GM19467 (cell line): ENCODE data around the gene SLC5A12.

Experiments
- ATAC-seq: cut with Tn5 transposase; IDR thresholded peaks from one replicate; pipeline ENCODE4 v1.9.1; 2021; ENCODE audit warnings: mild to moderate bottlenecking, moderate library complexity; ENCODE audit not compliant: unreplicated experiment

SLC5A12 gene, protein sequence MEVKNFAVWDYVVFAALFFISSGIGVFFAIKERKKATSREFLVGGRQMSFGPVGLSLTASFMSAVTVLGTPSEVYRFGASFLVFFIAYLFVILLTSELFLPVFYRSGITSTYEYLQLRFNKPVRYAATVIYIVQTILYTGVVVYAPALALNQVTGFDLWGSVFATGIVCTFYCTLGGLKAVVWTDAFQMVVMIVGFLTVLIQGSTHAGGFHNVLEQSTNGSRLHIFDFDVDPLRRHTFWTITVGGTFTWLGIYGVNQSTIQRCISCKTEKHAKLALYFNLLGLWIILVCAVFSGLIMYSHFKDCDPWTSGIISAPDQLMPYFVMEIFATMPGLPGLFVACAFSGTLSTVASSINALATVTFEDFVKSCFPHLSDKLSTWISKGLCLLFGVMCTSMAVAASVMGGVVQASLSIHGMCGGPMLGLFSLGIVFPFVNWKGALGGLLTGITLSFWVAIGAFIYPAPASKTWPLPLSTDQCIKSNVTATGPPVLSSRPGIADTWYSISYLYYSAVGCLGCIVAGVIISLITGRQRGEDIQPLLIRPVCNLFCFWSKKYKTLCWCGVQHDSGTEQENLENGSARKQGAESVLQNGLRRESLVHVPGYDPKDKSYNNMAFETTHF

DNA sequence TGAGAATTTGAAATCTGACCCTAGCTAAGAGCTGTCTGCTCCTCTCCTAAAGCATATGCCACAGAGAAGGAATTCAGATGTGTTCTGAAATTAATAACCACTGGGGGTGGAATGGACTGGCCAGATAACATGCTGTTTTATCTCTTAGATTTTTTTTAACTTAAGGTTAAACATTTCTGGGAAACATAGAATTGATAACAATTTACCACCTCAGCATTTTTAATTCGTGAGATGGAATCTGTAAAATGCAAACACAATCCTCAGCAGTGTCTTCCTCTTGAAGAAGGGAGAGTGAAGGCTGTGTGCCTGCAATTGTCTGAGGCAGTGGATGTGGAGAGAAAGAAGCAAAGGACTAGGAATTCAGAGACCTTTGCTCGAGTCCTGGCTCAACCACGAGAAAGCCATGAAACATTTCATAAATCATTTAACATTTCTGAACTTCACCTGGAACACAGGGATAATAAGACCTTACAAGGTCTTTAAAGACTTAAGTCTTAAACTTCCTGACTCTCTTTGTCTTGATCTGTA lies at the start of gene SLC5A12:
Gene SLC5A12 (minus strand): TSS at position 113 of the 528 bp plus-strand sequence. CDS start 346 bp downstream, outside the sequence.
- no peak for ATAC-seq

DNA sequence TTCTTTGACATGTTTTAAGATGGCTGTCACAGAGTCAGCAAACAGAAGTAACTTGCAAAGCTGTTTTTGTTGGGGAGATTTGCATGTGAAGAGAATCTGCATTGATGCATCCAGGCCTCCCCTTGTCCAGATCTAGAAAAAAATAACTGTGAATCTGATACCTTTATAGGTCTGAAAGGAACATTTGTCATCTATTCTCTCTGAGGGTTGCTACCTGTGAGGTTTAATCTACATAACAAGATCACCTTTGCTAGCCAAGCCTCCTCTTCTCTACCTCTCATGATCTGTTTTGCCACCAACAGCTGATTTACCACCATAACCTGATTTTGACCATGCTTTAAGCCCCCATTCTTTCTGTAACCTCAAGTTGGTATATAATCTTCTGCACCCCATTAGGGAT lies 47.2 kb upstream of the SLC5A12 start:
- ATAC-seq, result no peak

DNA sequence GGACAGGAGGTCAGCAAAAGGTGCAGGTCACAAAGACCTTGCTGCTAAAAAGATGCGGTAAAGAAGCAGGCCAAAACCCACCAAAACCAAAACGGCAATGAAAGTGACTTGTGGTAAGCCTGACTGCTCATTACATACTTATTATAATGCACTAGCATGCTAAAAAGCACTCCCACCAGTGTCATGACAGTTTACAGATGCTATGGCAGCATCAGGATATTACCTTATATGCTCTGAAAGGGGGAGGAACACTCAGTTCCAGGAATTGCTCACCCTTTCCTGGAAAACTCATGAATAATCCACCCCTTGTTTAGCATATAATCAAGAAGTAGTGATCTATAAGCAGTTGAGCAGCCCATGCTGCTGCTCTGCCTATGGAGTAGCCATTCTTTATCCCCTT lies 45.2 kb upstream of the SLC5A12 start:
- no peak for ATAC-seq

DNA sequence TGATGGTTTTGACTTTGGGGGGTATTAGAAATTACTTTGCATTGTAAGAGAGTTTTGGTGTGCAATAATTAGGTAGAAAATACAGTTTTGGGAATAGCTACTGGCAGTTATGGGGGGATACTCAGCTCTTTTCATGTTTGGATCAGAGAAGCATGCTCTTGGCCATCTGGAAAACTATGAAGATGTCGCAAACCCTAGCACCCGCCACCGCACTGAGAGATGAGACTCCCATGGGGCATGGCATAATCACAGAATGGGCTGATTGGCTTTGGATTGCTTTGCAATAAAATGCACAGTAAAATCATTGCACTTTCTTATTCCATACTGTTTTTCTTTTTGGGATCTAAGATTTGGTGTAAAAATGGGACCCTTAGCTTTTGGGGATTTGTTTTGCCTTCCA lies 43.5 kb upstream of the SLC5A12 start:
- ATAC-seq, result no peak

DNA sequence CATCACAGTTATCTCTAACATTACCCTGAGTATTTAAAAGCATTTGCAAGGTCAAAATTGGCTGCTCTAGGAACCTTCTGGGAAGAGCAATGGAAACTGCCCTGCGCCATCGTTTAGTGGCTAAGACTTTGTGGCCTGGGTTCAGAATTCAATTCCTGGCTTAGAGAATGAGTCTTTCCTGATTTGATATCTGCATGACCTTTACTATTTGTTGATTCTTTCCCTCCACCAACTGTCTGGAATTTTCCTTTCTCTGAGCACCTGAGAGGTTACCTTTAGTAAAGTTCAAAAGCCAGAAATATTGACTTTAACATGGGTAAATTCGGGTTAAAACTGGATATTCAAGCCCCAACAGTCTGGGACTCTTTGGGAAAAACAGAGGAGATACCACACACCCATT lies 43.0 kb upstream of the SLC5A12 start:
- no peak for ATAC-seq

DNA sequence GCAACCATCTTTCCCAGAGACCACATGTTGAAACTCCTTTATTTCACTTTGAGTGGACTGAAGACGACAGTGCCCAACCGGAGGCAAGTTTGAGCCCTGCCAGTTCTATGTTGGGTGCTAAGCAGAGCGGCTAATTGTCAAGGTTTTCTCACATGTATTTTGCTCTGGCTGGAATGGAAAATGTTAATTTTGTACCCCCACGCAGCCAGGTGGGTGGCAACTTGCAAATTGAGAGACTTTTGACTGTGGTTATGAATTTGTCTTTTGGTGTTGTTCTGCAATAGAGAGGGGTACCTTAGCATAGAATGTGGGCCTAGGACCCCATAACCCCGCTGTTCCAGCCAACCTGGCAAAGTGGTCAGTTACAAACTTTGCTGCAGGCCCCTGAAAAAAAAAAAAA lies 42.5 kb upstream of the SLC5A12 start:
- ATAC-seq, result no peak

DNA sequence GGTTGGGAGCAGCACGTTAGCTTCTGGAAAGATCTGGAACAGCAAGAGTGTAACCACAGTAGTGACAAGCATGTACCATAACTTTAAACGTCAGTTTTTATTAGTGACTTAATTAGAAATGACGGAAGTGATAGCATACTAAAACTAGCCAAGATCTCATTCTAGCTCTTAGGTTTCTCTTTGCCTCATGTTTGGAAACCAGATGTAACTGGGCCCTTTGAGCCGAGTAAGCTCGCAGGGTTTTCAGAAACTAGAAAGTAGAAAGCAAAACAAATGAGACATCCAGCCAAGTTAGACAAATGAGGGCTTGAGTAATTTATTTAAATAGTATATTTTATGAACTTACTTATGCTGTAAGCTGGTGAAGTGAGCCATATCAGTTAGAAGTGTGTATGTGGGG lies 40.2 kb upstream of the SLC5A12 start:
- no peak for ATAC-seq

DNA sequence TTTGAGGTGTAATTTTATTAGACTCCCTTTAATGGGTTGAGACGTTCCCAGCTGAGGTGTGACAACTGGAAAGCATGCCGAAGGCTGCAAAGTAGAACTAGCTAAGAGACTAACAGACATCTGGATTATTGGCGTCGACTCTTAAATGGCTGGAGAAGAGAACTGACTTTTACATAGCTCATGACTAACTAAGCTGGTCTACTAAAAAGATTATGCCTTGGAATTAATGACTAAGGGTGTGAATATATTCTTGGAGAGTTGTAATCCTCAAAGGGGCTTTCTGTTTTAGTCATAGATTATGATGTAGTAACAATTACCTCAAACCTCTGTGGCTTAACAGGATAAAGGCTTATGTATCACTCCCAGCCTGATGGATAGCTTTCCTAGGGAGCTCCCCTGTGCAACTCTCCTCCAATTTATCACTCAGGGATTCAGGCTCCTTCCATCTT lies 39.5 kb upstream of the SLC5A12 start:
- ATAC-seq, result no peak

DNA sequence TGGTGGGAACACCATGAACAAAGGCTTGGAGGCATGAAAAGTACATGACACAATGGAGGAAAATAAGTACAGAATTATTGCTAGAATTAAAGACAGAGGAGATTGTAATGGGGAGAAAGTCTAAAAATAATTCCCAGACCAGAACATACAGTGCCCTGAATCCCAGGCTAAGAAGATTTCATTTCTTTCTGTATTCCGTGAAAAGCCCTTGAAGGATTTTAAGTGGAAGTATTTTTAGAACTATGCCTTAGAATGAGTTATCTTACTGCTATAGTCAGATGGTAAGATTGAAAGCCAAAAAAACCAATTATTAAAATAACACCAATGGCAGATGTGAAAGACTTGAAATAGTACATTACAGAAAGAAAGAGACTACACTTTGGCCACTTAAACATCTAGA lies 36.1 kb upstream of the SLC5A12 start:
- ATAC-seq, result no peak

DNA sequence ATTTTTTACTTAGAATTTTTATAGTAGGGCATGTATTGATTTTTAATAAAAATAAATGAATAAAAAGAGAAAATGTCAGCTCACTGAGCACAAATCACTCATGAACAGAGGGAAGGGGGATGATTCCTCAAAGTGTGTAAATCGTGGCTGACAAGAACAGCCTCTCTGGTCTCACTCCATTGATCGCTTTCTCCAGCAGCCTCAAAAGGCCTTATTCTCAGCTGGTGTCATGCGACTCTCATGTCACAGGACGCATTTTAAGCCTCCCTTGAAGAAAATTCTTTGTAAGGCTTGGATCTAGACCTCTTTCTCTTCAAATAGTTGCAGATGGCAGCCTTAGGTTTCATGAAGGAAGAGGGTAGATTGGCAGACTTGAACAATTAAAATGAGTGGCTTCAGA lies 33.9 kb upstream of the SLC5A12 start:
- no peak for ATAC-seq

DNA sequence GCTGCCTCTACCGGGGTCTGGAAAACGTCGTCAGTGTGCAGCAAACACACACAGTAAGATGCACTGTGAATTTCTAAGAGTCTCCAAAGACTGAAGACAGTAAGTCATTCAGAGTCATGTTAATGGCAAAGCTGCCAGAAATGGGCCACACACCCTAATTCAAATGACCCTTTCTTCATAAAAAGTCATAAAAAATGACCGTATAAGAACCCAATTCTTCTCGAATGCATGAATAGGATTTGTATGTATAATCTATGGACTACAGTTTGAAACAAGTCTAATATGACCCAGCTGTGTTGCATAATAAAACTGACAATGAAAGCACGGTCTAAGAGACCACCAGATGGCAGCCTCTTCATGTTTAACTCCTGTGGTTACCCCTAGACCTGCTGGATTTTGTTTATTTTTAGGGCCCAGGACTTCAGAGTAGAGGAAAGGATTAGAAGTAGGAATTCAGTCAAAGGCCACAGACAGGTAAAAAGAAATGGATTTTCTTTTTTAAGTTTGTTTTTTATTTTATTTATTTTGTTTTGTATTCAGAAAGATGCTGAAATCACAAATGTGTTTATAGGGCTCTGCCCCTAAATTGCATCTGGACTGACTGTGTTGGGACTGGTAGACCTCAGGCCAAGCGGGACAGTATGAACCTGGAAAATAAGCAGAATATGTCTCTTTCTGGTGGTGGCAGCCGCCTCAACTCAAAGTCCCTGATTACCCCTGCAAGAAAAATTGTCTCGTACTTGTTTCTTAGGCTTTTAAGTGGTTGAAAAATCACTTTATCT lies 32.1 kb upstream of the SLC5A12 start:
- peak; percentile 78 for ATAC-seq

DNA sequence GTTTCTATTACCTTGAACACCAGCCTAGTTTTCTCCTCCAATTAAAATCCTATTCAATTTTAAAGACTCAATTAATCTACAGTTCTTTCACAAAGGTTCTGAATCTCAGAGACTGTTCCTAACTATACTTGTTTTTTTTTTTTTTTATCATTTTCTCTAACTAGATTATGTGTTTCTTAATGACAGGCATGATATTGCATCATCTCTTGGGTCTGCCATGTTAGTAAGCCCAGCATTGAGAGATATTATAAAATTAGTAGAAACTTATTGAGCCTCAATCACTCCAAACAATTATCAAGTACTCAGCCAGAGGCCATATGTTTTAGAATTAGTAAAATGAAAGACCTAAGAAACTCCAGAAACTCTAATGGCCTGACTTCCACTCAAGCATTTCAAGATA lies 28.1 kb upstream of the SLC5A12 start:
- ATAC-seq, result no peak

DNA sequence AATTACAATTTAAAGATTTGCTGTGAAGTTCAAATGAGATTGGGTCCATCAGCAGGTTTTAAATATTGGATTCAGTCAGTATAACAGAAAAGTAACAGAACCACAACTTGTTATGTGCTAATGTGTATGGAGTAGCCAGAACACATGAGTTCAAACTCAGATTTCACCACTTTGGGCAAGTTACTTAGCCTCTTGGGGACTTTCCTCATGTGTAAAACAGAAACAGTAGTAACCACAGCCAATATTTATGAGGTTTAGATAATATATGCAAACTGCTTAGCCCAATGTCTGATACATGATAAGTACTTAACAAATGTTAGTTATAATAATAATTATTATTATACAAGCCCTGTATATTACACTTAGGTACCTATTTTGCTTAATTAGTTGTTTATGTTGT lies 21.8 kb upstream of the SLC5A12 start:
- ATAC-seq, result no peak

DNA sequence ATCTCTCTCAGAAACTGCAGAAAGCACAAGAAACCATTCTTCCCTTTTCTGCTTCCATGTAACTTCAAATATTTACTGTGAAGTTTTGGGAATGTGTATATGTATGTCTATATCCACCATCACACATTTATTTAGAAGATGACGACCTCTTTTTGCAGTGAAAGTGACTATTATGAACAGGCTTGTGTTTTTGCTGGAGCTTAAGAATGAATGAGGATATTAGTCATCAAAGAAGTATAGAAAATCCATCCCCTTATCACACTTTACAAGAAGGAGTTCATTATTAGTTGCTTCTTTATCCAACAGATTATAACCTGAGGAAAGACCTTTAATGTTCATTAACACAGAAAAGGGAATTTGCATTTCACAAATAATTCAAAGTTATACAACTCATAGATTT lies 21.1 kb upstream of the SLC5A12 start:
- no peak for ATAC-seq

DNA sequence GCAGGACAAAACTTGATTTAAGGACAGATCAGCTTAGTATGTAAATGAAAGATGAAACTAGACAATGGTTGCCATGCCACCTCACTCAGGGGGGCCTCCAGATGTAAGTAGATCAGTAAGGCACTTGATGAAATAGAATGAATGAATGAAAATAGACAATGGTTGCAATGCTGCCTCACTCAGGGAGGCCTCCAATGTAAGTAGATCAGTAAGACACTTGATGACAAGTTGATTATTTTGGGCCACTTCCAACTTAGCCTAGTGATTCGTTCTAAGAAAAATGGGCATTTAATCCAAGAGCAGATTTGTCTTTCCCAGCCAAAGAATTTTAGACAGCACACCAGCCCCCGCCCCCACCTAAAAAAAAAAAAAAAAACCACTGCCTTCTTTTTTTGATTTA lies 19.2 kb upstream of the SLC5A12 start:
- no peak for ATAC-seq

DNA sequence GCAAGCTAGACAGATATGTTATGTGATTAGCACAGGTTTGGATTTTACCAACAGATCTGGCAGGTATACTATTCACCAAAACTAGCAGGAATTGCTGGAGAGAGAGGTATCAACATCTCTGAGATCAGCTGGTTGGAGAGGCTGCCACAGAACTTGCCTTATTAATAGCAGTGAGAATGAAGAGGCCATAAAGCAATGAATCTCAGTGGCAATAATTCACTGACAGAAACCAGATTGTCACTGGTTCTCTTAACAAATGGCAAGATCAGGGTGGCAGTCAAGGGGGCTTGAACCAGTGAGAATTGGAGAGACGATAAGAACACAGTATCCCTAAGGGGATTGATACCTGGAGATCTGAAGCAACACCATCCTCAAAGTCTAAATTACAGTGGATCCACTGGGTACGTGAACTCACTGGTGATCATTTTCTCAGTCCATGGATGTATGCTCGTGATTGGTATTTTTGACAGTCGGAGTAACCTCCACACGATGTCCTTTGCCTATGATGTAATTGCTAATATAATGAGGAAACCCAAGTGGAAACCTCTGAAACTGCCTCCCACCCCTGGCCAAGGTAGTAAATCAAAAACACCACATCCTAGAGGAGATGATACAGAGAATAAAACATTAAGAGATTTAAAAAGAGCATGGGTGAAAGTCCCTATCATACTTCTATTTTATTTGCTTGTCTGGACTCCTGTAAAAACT lies 17.7 kb upstream of the SLC5A12 start:
- ATAC-seq, result no peak

DNA sequence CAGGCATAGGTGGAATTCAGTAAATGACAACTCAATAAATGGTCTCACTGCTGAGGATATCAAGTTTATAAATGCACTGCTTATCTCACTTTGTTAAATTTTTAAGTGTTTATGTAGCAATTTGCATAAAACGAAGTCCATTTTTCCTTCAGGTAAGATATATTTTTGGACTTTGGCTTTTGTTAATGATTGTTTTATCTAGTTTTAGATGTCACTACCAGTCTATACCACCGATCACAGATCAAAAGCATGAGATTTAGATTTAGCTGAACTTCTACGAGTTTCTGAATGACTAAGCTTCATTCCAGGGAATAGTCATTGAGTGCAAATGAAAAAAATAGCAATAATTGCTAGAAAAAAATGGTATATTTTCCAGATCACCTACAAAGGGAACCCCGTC lies 12.8 kb upstream of the SLC5A12 start:
- no peak for ATAC-seq

DNA sequence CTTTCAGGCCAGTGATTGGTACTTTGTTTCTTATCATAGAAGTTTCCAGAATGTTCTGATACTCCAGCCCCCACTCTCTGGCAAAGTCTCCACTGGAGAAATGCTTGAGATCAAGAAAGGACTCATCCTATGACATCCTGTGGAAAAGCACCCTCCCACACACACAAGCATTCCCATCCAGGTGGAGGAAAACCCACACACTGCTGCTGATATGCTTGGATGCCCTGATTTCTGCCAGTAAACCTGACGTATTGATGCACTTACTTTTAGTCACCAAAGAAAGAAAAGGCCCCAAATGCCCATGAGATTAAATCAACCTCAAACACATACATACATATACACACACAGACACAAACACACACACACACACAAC lies 9.2 kb upstream of the SLC5A12 start:
- ATAC-seq, result no peak

DNA sequence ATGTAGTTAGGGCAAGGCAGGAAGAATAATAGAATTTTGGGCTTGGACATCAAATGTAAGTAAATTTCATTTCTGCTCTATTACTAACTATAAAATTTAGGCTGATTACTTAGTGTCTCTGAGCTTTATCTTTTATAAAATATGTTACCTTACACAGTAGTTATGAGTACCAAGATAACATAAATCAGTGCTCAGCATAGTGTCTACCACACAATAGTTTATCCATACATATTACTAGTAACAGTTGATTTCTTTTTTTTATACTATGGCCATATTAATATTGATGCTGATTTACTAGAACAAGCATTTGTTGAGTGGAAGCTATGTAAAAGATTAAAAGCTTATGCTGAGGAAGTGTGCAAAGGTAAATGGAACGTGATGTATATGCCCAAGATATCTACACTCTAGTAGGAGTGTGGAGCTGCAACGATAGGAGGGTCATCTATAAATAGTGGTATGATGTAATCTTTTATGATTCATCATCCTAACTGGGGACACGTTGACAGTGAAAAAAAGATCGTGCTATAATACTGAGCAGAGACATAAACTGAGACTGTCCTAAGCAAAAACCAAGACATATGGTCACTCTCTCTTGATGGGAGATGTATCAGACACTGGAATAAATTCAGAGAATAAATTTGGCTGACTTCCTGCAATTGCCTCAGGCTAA lies 8.7 kb upstream of the SLC5A12 start:
- ATAC-seq, result no peak

DNA sequence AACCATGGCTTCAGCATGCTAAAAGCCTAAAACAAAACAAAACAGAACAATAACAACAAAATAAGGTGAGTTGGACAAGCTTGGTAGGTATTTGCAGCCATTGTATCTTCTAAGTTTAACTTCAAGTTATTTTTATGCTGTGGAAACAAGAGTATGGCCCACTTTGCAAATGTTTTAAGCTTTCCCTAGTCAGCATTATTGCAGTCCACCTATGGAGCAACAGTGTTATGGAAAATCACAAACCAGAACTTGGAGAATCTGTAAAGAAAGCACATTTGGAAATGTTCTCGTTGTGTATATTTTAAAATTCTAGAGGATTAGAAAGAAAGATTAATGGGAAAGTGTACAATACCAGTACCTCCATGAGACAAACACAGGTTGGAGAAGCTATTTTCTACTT lies 7.4 kb upstream of the SLC5A12 start:
- ATAC-seq, result no peak
